Activated naive CD4-positive, alpha-beta T cell treated with anti-CD3 and anti-CD28 coated beads, Interleukin-2, amount 10 ng/mL, durations not matched to agents 7 days and 5 days (primary cell): Measurements from ENCODE around the gene NCK2.
"Not testable (repeated sequence)": the region's sequence is repeated elsewhere in the genome, so short reads cannot be mapped to it uniquely, and the experiment has no call there.

Source experiments
- CTCF ChIA-PET: fragments of 350-600 bp; sonication (Branson Sonifier 250); formaldehyde crosslinking; loops from one replicate; lab custom pipeline; 2021; ENCODE audit warnings: antibody characterized with exemption; lab: Charles Lee
- DNase-seq: peaks from one replicate; pipeline ENCODE4 v3.0.0-alpha.2; 2020
- H3K27ac Mint-ChIP-seq: one replicate; pipeline ENCODE4 v1.8.0; 2021; ENCODE audit warnings: mild to moderate bottlenecking, moderate library complexity, mixed read lengths
- H3K27me3 Mint-ChIP-seq: one replicate; pipeline ENCODE4 v1.8.0; 2021; ENCODE audit warnings: mild to moderate bottlenecking, mixed read lengths
- H3K36me3 Mint-ChIP-seq: one replicate; pipeline ENCODE4 v1.8.0; 2021; ENCODE audit warnings: mixed read lengths
- H3K4me1 Mint-ChIP-seq: one replicate; pipeline ENCODE4 v1.8.0; 2021; ENCODE audit warnings: mixed read lengths
- H3K4me3 Mint-ChIP-seq: one replicate; pipeline ENCODE4 v1.8.0; 2021; ENCODE audit warnings: mild to moderate bottlenecking, moderate library complexity, mixed read lengths
- H3K9me3 Mint-ChIP-seq: one replicate; pipeline ENCODE4 v1.8.0; 2021; ENCODE audit warnings: mixed read lengths

Gene NCK2

GRCh38 chr2:105897694-105898093 is 153.0 kb downstream of the NCK2 start:
- CTCF ChIA-PET, DNase-seq, H3K27me3 Mint-ChIP-seq, H3K4me3 Mint-ChIP-seq: not testable (repeated sequence)
- Mint-ChIP-seq H3K9me3 (peaks cover 37% of the 10 kb centered on the region), H3K27ac (peak overlapping the region; percentile 43), H3K4me1 (peaks cover 27% of the 10 kb centered on the region), H3K36me3 (peaks cover 87% of the 10 kb centered on the region)

DNA sequence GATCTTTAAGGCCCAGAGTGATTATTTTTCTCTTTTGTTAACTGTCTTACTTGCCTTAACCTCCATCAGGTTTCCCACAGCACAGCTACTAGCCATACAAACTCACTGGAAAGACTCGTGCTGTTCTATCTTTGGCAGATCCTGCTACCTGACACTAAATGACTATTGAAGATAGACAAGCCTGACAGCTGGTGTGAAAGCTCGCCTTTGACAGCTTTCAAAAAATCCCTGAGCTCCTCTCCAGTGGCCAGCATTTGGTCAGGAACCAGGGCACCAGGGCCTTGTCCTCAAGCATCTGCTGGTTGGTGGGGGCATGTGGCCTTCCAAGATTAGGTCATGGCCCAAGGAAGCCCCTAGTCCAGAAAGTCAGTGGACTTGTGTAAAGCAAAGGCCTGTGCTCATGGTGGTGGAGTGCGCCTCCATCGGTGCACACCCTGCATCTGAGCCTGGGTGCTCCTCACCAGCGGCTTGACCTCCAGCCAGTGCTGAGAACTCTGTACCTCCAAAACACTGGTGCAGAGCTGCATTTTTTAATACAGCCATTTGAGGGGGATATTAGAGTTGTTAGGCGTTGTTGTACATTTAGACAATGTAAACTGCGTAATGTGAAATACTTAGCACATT is 158.5 kb downstream of the NCK2 start:
- Mint-ChIP-seq H3K36me3 (peaks cover 41% of the 10 kb centered on the region), H3K4me3 (no peak overlapping the region), H3K9me3 (peaks cover 25% of the 10 kb centered on the region), H3K27ac (no peak overlapping the region), H3K4me1 (peaks cover 13% of the 10 kb centered on the region), H3K27me3 (no peaks in the 10 kb centered on the region)
- no peak for DNase-seq
- CTCF ChIA-PET: no interaction called here

- Mint-ChIP-seq H3K36me3 (peaks cover 25% of the 10 kb centered on the region), H3K4me1 (peaks cover 13% of the 10 kb centered on the region), H3K27me3 (peaks cover 7% of the 10 kb centered on the region), H3K27ac (no peak overlapping the region), H3K9me3 (peaks cover 12% of the 10 kb centered on the region), H3K4me3 (no peak overlapping the region)
- DNase-seq: no peak
- CTCF ChIA-PET: interaction anchor here (1.0 kb wide), 1 partner anchor 329 kb away, joined by 3 read pairs; no protein-coding TSS in a partner anchor
Observed at GRCh38 chr2:105904938-105905337, 160.2 kb downstream of the NCK2 start.

- CTCF ChIA-PET: interaction anchor here (1.4 kb wide), 1 partner anchor 14 kb away, joined by 5 read pairs; no protein-coding TSS in a partner anchor
- DNase-seq: no peak
- no peak overlapping the region for H3K4me3 Mint-ChIP-seq
- peaks cover 7% of the 10 kb centered on the region for H3K27me3 Mint-ChIP-seq
- peaks cover 2% of the 10 kb centered on the region for H3K9me3 Mint-ChIP-seq
- peaks cover 12% of the 10 kb centered on the region for H3K36me3 Mint-ChIP-seq
- H3K27ac Mint-ChIP-seq: no peak overlapping the region
- H3K4me1 Mint-ChIP-seq: peaks cover 13% of the 10 kb centered on the region
Observed at GRCh38 chr2:105906481-105906880, 161.8 kb downstream of the NCK2 start.

GRCh38 chr2:105907184-105907583 is 162.5 kb downstream of the NCK2 start:
- Mint-ChIP-seq H3K27me3 (peaks cover 7% of the 10 kb centered on the region), H3K4me3 (no peak overlapping the region), H3K9me3 (peaks cover 3% of the 10 kb centered on the region), H3K27ac (no peak overlapping the region), H3K36me3 (peaks cover 9% of the 10 kb centered on the region), H3K4me1 (peaks cover 15% of the 10 kb centered on the region)
- CTCF ChIA-PET: interaction anchor here (0.6 to 1.4 kb wide), 2 partner anchors 13 to 403 kb away, joined by 3 to 5 read pairs; no protein-coding TSS in a partner anchor
- no peak for DNase-seq

- H3K27ac Mint-ChIP-seq: no peak overlapping the region
- no peak for DNase-seq
- CTCF ChIA-PET: no interaction called here
- H3K36me3 Mint-ChIP-seq: peaks cover 4% of the 10 kb centered on the region
- H3K27me3 Mint-ChIP-seq: peaks cover 7% of the 10 kb centered on the region
- H3K9me3 Mint-ChIP-seq: peaks cover 5% of the 10 kb centered on the region
- no peak overlapping the region for H3K4me3 Mint-ChIP-seq
- peaks cover 10% of the 10 kb centered on the region for H3K4me1 Mint-ChIP-seq
Observed at GRCh38 chr2:105909215-105909614, 164.5 kb downstream of the NCK2 start.

DNA sequence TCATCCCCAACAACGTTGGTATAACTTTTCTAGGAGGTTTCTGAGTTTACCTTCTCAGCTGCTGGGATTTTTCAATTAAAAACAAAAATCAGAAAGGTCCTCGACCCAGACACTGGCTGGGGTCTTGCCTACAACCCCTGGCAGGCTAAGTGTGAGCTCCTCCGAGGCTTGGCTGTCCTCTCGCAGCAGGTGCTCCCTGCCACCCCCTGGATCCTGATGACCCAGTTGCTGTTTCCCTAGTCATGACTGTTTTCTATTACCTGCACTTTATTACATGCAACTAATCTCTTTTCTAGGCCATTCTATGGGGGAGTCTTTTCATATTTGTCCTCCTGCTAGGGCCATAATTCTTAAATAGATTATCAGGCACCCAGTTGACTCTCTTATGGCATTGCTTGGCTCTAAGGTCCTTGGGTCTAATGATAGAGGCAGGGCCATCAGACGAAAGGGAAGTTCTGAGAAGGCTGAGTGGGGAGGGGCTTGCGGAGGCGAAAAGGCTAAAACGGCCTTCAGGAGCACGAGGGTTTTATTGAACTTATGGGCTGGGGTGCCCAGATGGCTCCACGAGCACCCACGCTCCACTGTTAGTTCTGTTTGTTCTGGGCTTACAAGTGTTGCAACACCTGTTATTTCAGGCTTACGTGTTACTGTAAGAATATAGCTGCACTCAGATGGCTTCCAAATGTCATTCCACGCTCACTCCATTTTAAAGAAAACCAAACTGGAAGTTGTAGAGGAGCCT is 166.0 kb downstream of the NCK2 start:
- H3K27me3 Mint-ChIP-seq: peaks cover 7% of the 10 kb centered on the region
- no peak for DNase-seq
- peaks cover 10% of the 10 kb centered on the region for H3K36me3 Mint-ChIP-seq
- H3K4me1 Mint-ChIP-seq: peaks cover 10% of the 10 kb centered on the region
- H3K4me3 Mint-ChIP-seq: no peak overlapping the region
- peaks cover 13% of the 10 kb centered on the region for H3K9me3 Mint-ChIP-seq
- H3K27ac Mint-ChIP-seq: no peak overlapping the region
- CTCF ChIA-PET: no interaction called here

DNA sequence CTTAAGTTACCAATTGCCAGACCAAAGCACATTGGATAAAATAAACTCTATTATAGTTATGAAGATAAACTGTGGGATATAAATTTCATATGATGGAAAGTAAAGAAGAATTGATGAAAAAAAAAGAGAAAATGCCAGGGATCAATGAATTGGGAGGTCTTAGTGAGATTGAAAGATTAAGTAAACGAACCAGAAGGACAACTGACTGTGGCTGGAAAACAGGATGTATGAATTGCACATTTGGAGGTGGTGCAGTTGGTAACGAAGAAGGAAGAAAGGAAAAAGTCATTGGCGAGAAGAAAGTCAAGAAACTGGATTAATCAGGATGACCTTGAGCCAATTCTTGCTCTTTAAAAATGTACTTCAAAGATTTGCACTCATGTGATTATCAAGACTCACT is 166.7 kb downstream of the NCK2 start:
- no peak for DNase-seq
- H3K4me3 Mint-ChIP-seq: no peak overlapping the region
- peaks cover 7% of the 10 kb centered on the region for H3K27me3 Mint-ChIP-seq
- H3K36me3 Mint-ChIP-seq: peaks cover 10% of the 10 kb centered on the region
- CTCF ChIA-PET: no interaction called here
- no peak overlapping the region for H3K27ac Mint-ChIP-seq
- H3K4me1 Mint-ChIP-seq: peaks cover 10% of the 10 kb centered on the region
- H3K9me3 Mint-ChIP-seq: peaks cover 13% of the 10 kb centered on the region

DNA sequence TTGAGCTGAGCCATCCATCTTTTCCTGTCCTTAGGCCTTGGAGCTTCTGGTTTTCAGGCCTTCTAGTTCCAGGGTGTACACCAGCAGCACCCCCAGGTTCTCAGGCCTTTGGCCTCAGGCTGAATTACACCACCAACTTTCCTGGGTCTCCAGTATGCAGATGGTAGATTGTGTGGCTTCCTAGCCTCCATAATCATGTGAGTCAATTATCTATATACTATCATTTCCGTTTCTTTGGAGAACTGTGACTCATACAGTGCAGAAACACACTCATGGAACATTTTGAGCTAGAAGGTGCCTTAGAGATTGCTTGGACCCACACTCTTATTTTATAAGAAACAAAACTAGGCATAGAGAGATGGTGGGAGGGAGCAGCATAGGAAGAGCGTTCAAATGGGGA is 167.4 kb downstream of the NCK2 start:
- peaks cover 8% of the 10 kb centered on the region for H3K36me3 Mint-ChIP-seq
- H3K9me3 Mint-ChIP-seq: peaks cover 13% of the 10 kb centered on the region
- no peak overlapping the region for H3K4me3 Mint-ChIP-seq
- H3K27ac Mint-ChIP-seq: no peak overlapping the region
- CTCF ChIA-PET: no interaction called here
- peaks cover 4% of the 10 kb centered on the region for H3K4me1 Mint-ChIP-seq
- peaks cover 7% of the 10 kb centered on the region for H3K27me3 Mint-ChIP-seq
- DNase-seq: no peak

DNA sequence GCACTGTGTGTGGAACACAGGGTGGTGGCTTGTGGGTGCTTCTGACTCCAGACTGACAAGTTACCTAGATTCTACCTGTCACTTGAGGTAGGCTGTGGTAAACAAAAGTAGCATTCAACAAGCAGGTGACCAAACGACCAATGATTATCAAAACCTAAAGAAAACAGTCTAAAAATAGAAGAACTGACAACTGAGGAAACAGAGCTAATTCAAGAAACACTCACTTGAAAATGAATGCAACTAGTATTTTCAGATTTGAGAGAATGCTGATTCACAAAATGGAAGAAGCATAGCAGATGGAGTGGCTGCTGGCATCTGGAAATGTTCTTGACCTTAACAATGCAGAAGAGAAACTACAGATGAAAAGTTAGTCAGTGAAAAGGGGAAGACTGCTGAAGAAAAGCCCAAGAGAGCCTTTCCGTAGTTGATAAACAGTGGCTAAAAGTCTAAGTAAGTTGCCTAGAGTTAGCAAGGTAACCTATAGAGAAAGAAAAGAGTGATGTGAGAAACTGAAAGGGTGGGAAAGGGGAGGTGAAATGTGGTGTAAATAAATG is 170.4 kb downstream of the NCK2 start:
- peaks cover 8% of the 10 kb centered on the region for H3K36me3 Mint-ChIP-seq
- CTCF ChIA-PET: interaction anchor here (0.6 to 0.9 kb wide), 2 partner anchors 26 to 28 kb away, joined by 3 read pairs; no protein-coding TSS in a partner anchor
- H3K4me1 Mint-ChIP-seq: peaks cover 21% of the 10 kb centered on the region
- H3K27ac Mint-ChIP-seq: no peak overlapping the region
- peaks cover 13% of the 10 kb centered on the region for H3K9me3 Mint-ChIP-seq
- peaks cover 4% of the 10 kb centered on the region for H3K27me3 Mint-ChIP-seq
- DNase-seq: no peak
- no peak overlapping the region for H3K4me3 Mint-ChIP-seq

GRCh38 chr2:105917226-105917625 is 172.5 kb downstream of the NCK2 start:
- H3K27me3 Mint-ChIP-seq: peaks cover 4% of the 10 kb centered on the region
- H3K9me3 Mint-ChIP-seq: peaks cover 23% of the 10 kb centered on the region
- no peak overlapping the region for H3K27ac Mint-ChIP-seq
- DNase-seq: no peak
- CTCF ChIA-PET: interaction anchor here (1.5 kb wide), 1 partner anchor 340 kb away, joined by 3 read pairs; no protein-coding TSS in a partner anchor
- no peak overlapping the region for H3K4me3 Mint-ChIP-seq
- H3K36me3 Mint-ChIP-seq: peaks cover 21% of the 10 kb centered on the region
- peaks cover 20% of the 10 kb centered on the region for H3K4me1 Mint-ChIP-seq

GRCh38 chr2:105917688-105918087 is 173.0 kb downstream of the NCK2 start:
- H3K9me3 Mint-ChIP-seq: peaks cover 25% of the 10 kb centered on the region
- peaks cover 19% of the 10 kb centered on the region for H3K4me1 Mint-ChIP-seq
- H3K27ac Mint-ChIP-seq: no peak overlapping the region
- CTCF ChIA-PET: interaction anchor here (0.6 to 2.3 kb wide), 2 partner anchors 11 to 167 kb away, joined by 3 to 11 read pairs; no protein-coding TSS in a partner anchor
- no peak for DNase-seq
- peaks cover 23% of the 10 kb centered on the region for H3K36me3 Mint-ChIP-seq
- H3K4me3 Mint-ChIP-seq: no peak overlapping the region
- H3K27me3 Mint-ChIP-seq: peaks cover 4% of the 10 kb centered on the region

DNA sequence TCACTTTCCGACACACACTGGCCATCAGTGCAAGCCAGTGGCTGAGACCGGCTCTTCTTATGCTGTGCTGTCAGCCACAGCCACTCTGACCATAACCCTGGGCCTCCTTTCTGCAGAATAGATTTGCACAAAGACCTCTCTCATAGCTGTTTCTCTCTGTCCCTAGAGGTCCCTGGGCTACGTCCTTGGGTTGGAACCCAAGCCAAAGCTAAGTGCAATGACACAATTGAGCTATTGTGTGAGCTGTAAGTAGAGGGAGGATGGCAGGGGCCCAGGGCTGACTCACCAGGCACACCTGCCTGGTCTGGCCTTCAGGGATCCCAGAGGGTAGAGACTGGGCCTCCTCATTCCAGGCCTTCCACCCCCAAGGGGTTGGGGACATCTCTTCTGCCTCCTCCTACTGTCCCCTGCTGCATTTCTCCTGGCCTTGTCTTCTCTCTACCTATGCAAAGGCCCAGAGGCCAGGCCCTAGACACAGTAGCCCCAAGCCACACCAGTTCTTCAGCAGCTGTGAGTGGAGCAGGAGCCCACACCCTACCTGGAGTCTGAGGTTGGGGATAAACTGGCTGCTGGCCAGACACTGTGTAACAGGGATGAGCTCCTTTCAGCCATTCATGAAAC is 174.6 kb downstream of the NCK2 start:
- CTCF ChIA-PET: interaction anchor here (0.9 to 2.3 kb wide), 8 partner anchors 10 to 179 kb away, joined by 3 to 11 read pairs (median 3); no protein-coding TSS in a partner anchor
- no peak overlapping the region for H3K27ac Mint-ChIP-seq
- H3K4me3 Mint-ChIP-seq: no peak overlapping the region
- H3K9me3 Mint-ChIP-seq: peaks cover 23% of the 10 kb centered on the region
- H3K4me1 Mint-ChIP-seq: peaks cover 22% of the 10 kb centered on the region
- peaks cover 25% of the 10 kb centered on the region for H3K36me3 Mint-ChIP-seq
- DNase-seq: no peak
- H3K27me3 Mint-ChIP-seq: peaks cover 4% of the 10 kb centered on the region

- H3K4me1 Mint-ChIP-seq: peaks cover 26% of the 10 kb centered on the region
Observed at GRCh38 chr2:105919826-105920225, 175.1 kb downstream of the NCK2 start.

More at GRCh38 chr2:105919826-105920225, 175.1 kb downstream of the NCK2 start:
- H3K27ac Mint-ChIP-seq: no peak overlapping the region
- peaks cover 23% of the 10 kb centered on the region for H3K36me3 Mint-ChIP-seq
- DNase-seq: peak; percentile 70
- peaks cover 21% of the 10 kb centered on the region for H3K9me3 Mint-ChIP-seq
- peaks cover 4% of the 10 kb centered on the region for H3K27me3 Mint-ChIP-seq
- H3K4me3 Mint-ChIP-seq: no peak overlapping the region
- CTCF ChIA-PET: interaction anchor here (0.9 to 2.3 kb wide), 9 partner anchors 9 to 179 kb away, joined by 3 to 11 read pairs (median 3); no protein-coding TSS in a partner anchor
